CD4-positive, alpha-beta T cell treated with Interleukin-10 for 1 hour (primary cell): ENCODE measurements around the gene PARP6.

Experiments
- DNase-seq: peaks from one replicate; pipeline ENCODE4 v3.0.0-alpha.2; 2020

The PARP6 gene

GRCh38 chr15:72230197-72231065, 41.9 kb downstream of the PARP6 start:
- peak; percentile 65 for DNase-seq

GRCh38 chr15:72229947-72230196, 42.5 kb downstream of the PARP6 start:
- no peak for DNase-seq

GRCh38 chr15:72229076-72229946, 43.0 kb downstream of the PARP6 start:
- DNase-seq, result peak; percentile 60

GRCh38 chr15:72227720-72228119, 44.6 kb downstream of the PARP6 start:
- no peak for DNase-seq

GRCh38 chr15:72227192-72227586, 45.2 kb downstream of the PARP6 start:
- DNase-seq, result peak; percentile 34

- no peak for DNase-seq
Observed at GRCh38 chr15:72223278-72223677, 49.1 kb downstream of the PARP6 start.

- no peak for DNase-seq
Observed at GRCh38 chr15:72222393-72222792, 50.0 kb downstream of the PARP6 start.

- DNase-seq, result no peak
Observed at GRCh38 chr15:72220687-72221086, 51.7 kb downstream of the PARP6 start.

GRCh38 chr15:72217216-72217615, 55.1 kb downstream of the PARP6 start:
- no peak for DNase-seq

GRCh38 chr15:72216079-72216478, 56.3 kb downstream of the PARP6 start:
- DNase-seq, result no peak

- DNase-seq, result no peak
Observed at GRCh38 chr15:72207558-72208085, 64.7 kb downstream of the PARP6 start.

- DNase-seq, result no peak
Observed at GRCh38 chr15:72206677-72207000, 65.7 kb downstream of the PARP6 start.

- no peak for DNase-seq
Observed at GRCh38 chr15:72205896-72206676, 66.3 kb downstream of the PARP6 start.

- DNase-seq, result no peak
Observed at GRCh38 chr15:72205273-72205672, 67.1 kb downstream of the PARP6 start.

- DNase-seq, result no peak
Observed at GRCh38 chr15:72203507-72203837, 68.9 kb downstream of the PARP6 start.

- no peak for DNase-seq
Observed at GRCh38 chr15:72202801-72203506, 69.4 kb downstream of the PARP6 start.

- DNase-seq, result no peak
Observed at GRCh38 chr15:72202302-72202701, 70.1 kb downstream of the PARP6 start.

- no peak for DNase-seq
Observed at GRCh38 chr15:72201391-72201921, 70.9 kb downstream of the PARP6 start.

- no peak for DNase-seq
Observed at GRCh38 chr15:72200395-72201237, 71.7 kb downstream of the PARP6 start.

- DNase-seq, result peak; percentile 82
Observed at GRCh38 chr15:72199721-72200212, 72.6 kb downstream of the PARP6 start.

- DNase-seq, result no peak
Observed at GRCh38 chr15:72199205-72199515, 73.2 kb downstream of the PARP6 start.
